H1 (cell line): ENCODE results near the gene EHBP1. TPM values are rescaled to one million over a fixed set of nuclear protein-coding genes. Genes with fewer than 3 reads are reported as not detected.

Experiments
- CTCF ChIA-PET: fragments of 300-600 bp; sonication (Branson Sonifier 250); formaldehyde crosslinking; loops from one replicate; lab custom pipeline; 2021; ENCODE audit not compliant: partially characterized antibody; lab: Charles Lee
- POLR2A ChIA-PET: fragments of 300-600 bp; sonication (Branson Sonifier 250); formaldehyde crosslinking; loops from one replicate; lab custom pipeline; 2021; ENCODE audit warnings: inconsistent platforms; ENCODE audit not compliant: partially characterized antibody; lab: Charles Lee
- DNase-seq, 2 experiments: peaks; one replicate each; pipeline versions ENCODE4 v3.0.0 to v3.0.0-alpha.2; 2010 to 2022; ENCODE audit warnings: low spot score in 2 of 2, low read depth in 1 of 2, mixed read lengths in 1 of 2
- FAIRE-seq: peaks from 2 replicates; lab custom pipeline; 2011; peaks lifted over from hg19 to GRCh38; lab: Jason Lieb, UNC
- H2AFZ ChIP-seq: 2 replicates; pipeline ENCODE4 v1.8.1; 2012; ENCODE audit warnings: low read length, inconsistent platforms
- H2AK5ac ChIP-seq: 2 replicates; pipeline ENCODE4 v1.6.1; 2013; ENCODE audit warnings: low read depth, low read length
- H2BK120ac ChIP-seq: replicated peaks from 2 replicates; pipeline ENCODE3; 2013; ENCODE audit warnings: low read depth, low read length, inconsistent platforms
- H2BK12ac ChIP-seq: 2 replicates; pipeline ENCODE4 v1.6.1; 2013; ENCODE audit warnings: low read depth, low read length
- H2BK15ac ChIP-seq: 2 replicates; pipeline ENCODE4 v1.6.1; 2013; ENCODE audit warnings: low read length
- H2BK20ac ChIP-seq: 2 replicates; pipeline ENCODE4 v1.6.1; 2013; ENCODE audit warnings: low read length
- H2BK5ac ChIP-seq: 2 replicates; pipeline ENCODE4 v1.6.1; 2013; ENCODE audit warnings: low read depth, low read length
- H3K14ac ChIP-seq: 2 replicates; pipeline ENCODE4 v1.6.1; 2013; ENCODE audit warnings: inconsistent platforms; ENCODE audit not compliant: insufficient read length
- H3K18ac ChIP-seq: 2 replicates; pipeline ENCODE4 v1.6.1; 2013; ENCODE audit warnings: low read length; ENCODE audit errors: extremely low read depth
- H3K23ac ChIP-seq: 2 replicates; pipeline ENCODE4 v1.6.1; 2013; ENCODE audit warnings: inconsistent platforms; ENCODE audit not compliant: insufficient read length
- H3K23me2 ChIP-seq: 2 replicates; pipeline ENCODE4 v1.6.1; 2013; ENCODE audit warnings: low read depth, low read length
- H3K27ac ChIP-seq: 2 replicates; pipeline ENCODE4 v1.6.1; 2011; ENCODE audit warnings: low read depth, low read length, inconsistent platforms
- H3K27me3 ChIP-seq, 4 experiments: replicated peaks in 1 of 4; 1 replicate in 1 of 4; 2 replicates in 3 of 4; pipeline versions ENCODE4 v1.6.1 to v1.8.1; 2011 to 2013; ENCODE audit warnings: low read length in 3 of 4, mild to moderate bottlenecking in 3 of 4, inconsistent platforms in 2 of 4, mixed read lengths in 2 of 4, moderate library complexity in 1 of 4; ENCODE audit not compliant: control insufficient read depth in 3 of 4, insufficient read depth in 3 of 4; ENCODE audit errors: extremely low read depth in 1 of 4
- H3K36me3 ChIP-seq, 4 experiments: 2 replicates each; pipeline versions ENCODE4 v1.6.1 to v1.8.1; 2011 to 2013; ENCODE audit warnings: mild to moderate bottlenecking in 4 of 4, low read length in 3 of 4, moderate library complexity in 2 of 4, control low read depth in 1 of 4, inconsistent platforms in 1 of 4; ENCODE audit not compliant: insufficient read depth in 4 of 4, control insufficient read depth in 2 of 4
- H3K4ac ChIP-seq: replicated peaks from 2 replicates; pipeline ENCODE3; 2013; ENCODE audit warnings: low read length, low read depth, mixed read lengths, inconsistent platforms; ENCODE audit not compliant: insufficient read length
- H3K4me1 ChIP-seq, 4 experiments: replicated peaks in 1 of 4; 1 replicate in 1 of 4; 2 replicates in 3 of 4; pipeline versions ENCODE4 v1.6.1 to v1.8.1; 2011 to 2013; ENCODE audit warnings: low read length in 3 of 4, inconsistent platforms in 2 of 4, mixed read lengths in 1 of 4; ENCODE audit not compliant: insufficient read depth in 4 of 4, control insufficient read depth in 3 of 4
- H3K4me2 ChIP-seq, 2 experiments: 2 replicates each; pipeline versions ENCODE4 v1.6.1 to v1.8.1; 2011 to 2013; ENCODE audit warnings: low read depth in 2 of 2, low read length in 2 of 2, control low read depth in 1 of 2, inconsistent platforms in 1 of 2, mild to moderate bottlenecking in 1 of 2; ENCODE audit not compliant: insufficient read depth in 1 of 2
- H3K4me3 ChIP-seq, 4 experiments: fragments of 200-600, 300-600 bp in 1 of 4; sonication (generic), shearing (Covaris generic), sonication (Bioruptor Twin) in 1 of 4; 2 replicates each; pipeline versions ENCODE4 v1.5.1 to v1.8.1; 2011 to 2016; ENCODE audit warnings: low read length in 4 of 4, low read depth in 3 of 4, control low read depth in 2 of 4, inconsistent platforms in 2 of 4, mild to moderate bottlenecking in 2 of 4, mixed read lengths in 1 of 4, moderate library complexity in 1 of 4; ENCODE audit not compliant: insufficient read depth in 2 of 4; ENCODE audit errors: extremely low read depth in 1 of 4
- H3K56ac ChIP-seq: replicated peaks from 2 replicates; pipeline ENCODE3; 2013; ENCODE audit warnings: low read depth, mild to moderate bottlenecking, mixed read lengths, low read length, inconsistent platforms; ENCODE audit not compliant: insufficient read length
- H3K79me1 ChIP-seq: 2 replicates; pipeline ENCODE4 v1.6.1; 2013; ENCODE audit warnings: low read depth, low read length, control low read depth
- H3K79me2 ChIP-seq, 2 experiments: 2 replicates each; pipeline versions ENCODE4 v1.6.1 to v1.8.1; 2012 to 2013; ENCODE audit warnings: low read length in 2 of 2, mild to moderate bottlenecking in 2 of 2, inconsistent platforms in 1 of 2; ENCODE audit not compliant: insufficient read depth in 2 of 2, control insufficient read depth in 1 of 2
- H3K9ac ChIP-seq, 4 experiments: replicated peaks in 1 of 4; 1 replicate in 1 of 4; 2 replicates in 3 of 4; pipeline versions ENCODE4 v1.6.1 to v1.8.1; 2011 to 2013; ENCODE audit warnings: low read depth in 3 of 4, low read length in 3 of 4, control low read depth in 2 of 4, mild to moderate bottlenecking in 2 of 4, moderate library complexity in 2 of 4, inconsistent platforms in 1 of 4; ENCODE audit errors: extremely low read depth in 1 of 4
- H3K9me3 ChIP-seq, 2 experiments: 2 replicates each; pipeline versions ENCODE4 v1.6.1 to v1.8.1; 2012 to 2013; ENCODE audit warnings: mild to moderate bottlenecking in 2 of 2, moderate library complexity in 2 of 2, control low read depth in 1 of 2, inconsistent platforms in 1 of 2, low read depth in 1 of 2, low read length in 1 of 2, mixed read lengths in 1 of 2; ENCODE audit not compliant: insufficient read depth in 2 of 2
- H4K20me1 ChIP-seq, 2 experiments: replicated peaks in 1 of 2; 2 replicates each; pipeline versions ENCODE3 to v1.8.1; 2011 to 2013; ENCODE audit warnings: inconsistent platforms in 2 of 2, low read length in 2 of 2, mild to moderate bottlenecking in 1 of 2; ENCODE audit not compliant: insufficient read depth in 2 of 2, control insufficient read depth in 1 of 2
- H4K5ac ChIP-seq: 2 replicates; pipeline ENCODE4 v1.6.1; 2013; ENCODE audit warnings: low read length, low read depth, mixed read lengths, inconsistent platforms; ENCODE audit not compliant: insufficient read length
- H4K8ac ChIP-seq: 2 replicates; pipeline ENCODE4 v1.8.0; 2013; ENCODE audit warnings: mild to moderate bottlenecking, moderate library complexity, low read length, inconsistent platforms; ENCODE audit not compliant: insufficient read depth; ENCODE audit errors: extremely low read depth
- H4K91ac ChIP-seq: replicated peaks from 2 replicates; pipeline ENCODE3; 2013; ENCODE audit warnings: low read length, mixed read lengths, inconsistent platforms; ENCODE audit not compliant: insufficient read length
- TAF7 ChIP-seq: optimal IDR thresholded peaks from 2 replicates; pipeline ENCODE3; 2011; ENCODE audit warnings: low read depth, mild to moderate bottlenecking, inconsistent platforms, low read length, moderate library complexity, borderline replicate concordance
- WGBS, 2 experiments: shearing (Covaris generic) in 1 of 2; methylation state at CpG; one replicate each; pipeline versions ENCODE4 v1.1.6 to v1.1.7; 2013 to 2015; ENCODE audit warnings: low lambda C conversion rate in 2 of 2, mixed read lengths in 2 of 2, inconsistent platforms in 1 of 2, low coverage in 1 of 2, missing lambda C conversion rate in 1 of 2; ENCODE audit not compliant: insufficient replicate concordance in 2 of 2, insufficient coverage in 1 of 2, insufficient read length in 1 of 2; ENCODE audit errors: extremely low coverage in 1 of 2, missing lambda C conversion rate in 1 of 2; 5-methylcytosine and 5-hydroxymethylcytosine counted together
- polyA plus RNA-seq, 7 experiments: library from polyadenylated mRNA; depleted of rRNA in 3 of 7; stranded (reverse) in 5 of 7; unstranded in 2 of 7; fragments of >200 nt in 5 of 7; fragments of 200-250 nt in 2 of 7; gene quantifications; 1 replicate in 5 of 7; 2 replicates in 1 of 7; 4 replicates in 1 of 7; pipeline versions ENCODE4 v1.2.1 to v1.2.3, GENCODE V29; 2011 to 2013; ENCODE audit warnings: missing spikeins in 2 of 7, mixed read lengths in 2 of 7
- total RNA-seq: library from RNA; stranded (reverse); fragmentation: NEBNext Ultra II Directional; extraction: Animal tissue kit (Norgen Biotek cat#: 25700); gene quantifications from 2 replicates; pipeline ENCODE4 v1.2.1, GENCODE V29; 2021

Gene EHBP1
- total and polyA plus RNA-seq, 2 of the 8 experiments (the other 6 are each of a cell fraction or from before 2014, with no cell fraction given): 12.0 to 64.1 TPM

DNA sequence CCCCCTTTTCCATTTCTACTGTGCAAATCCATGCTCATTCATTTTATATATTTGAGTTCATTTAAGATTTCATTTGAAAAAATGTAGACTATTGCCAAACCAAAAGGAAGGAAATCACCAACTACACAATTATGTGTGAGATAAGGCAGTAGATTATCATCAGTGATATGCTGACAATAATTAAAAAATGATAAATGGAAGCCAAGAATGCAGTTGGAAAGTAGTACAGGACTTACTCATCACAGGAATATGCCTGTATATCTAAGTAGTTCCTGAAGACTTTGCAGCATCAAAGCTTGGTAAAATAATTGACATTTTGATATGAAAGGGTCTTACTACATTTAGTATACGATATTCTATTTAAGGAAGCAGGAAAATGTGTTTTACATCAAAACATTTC is 179.0 kb downstream of the EHBP1 start:
- Histone ChIP-seq H3K36me3 (peaks cover 0 to 4% (median 1%) of the 10 kb centered on the region in 4 experiments; a peak in 1 of 8 replicates), H3K27ac (no peak overlapping the region), H3K79me2 (no peaks in the 10 kb centered on the region), H3K4ac (no peak overlapping the region), H2AFZ (no peak overlapping the region), H3K4me2 (no peak overlapping the region), H3K18ac (no peak overlapping the region), H4K20me1 (peaks cover 0 to 3% of the 10 kb centered on the region in 2 experiments), H3K23me2 (no peaks in the 10 kb centered on the region; the same call in 1 of the 2 replicates), H3K9me3 (no peaks in the 10 kb centered on the region; a peak in 1 of 4 replicates), H3K4me1 (no peaks in the 10 kb centered on the region; a peak in 1 of 7 replicates), H2AK5ac (no peak overlapping the region), H2BK12ac (no peak overlapping the region), H2BK15ac (no peak overlapping the region), H3K9ac (no peak overlapping the region), H2BK20ac (no peak overlapping the region), H3K23ac (no peak overlapping the region), H2BK5ac (no peak overlapping the region), H4K5ac (no peak overlapping the region), H3K79me1 (no peaks in the 10 kb centered on the region), H4K91ac (no peak overlapping the region), H3K56ac (no peak overlapping the region), H2BK120ac (no peak overlapping the region), H3K14ac (no peak overlapping the region), H3K27me3 (no peaks in the 10 kb centered on the region), H4K8ac (no peak overlapping the region), H3K4me3 (no peak overlapping the region)
- POLR2A ChIA-PET: no interaction called here
- WGBS, 2 experiments: 100% methylated on average over 1 of the region's 1 CpG; no CpG with 5 or more reads in 1 of the 2 experiments
- no peak for TF ChIP-seq TAF7
- FAIRE-seq: no peak
- DNase-seq: no peak
- CTCF ChIA-PET: no interaction called here
